HG03108 (cell line): ENCODE measurements around the gene GPR62.
A peak's percentile ranks its signal among the peaks of the same experiment; 100 is the strongest.

Experiments used
- ATAC-seq: cut with Tn5 transposase; IDR thresholded peaks from one replicate; pipeline ENCODE4 v1.9.1; 2021; ENCODE audit warnings: moderate library complexity; ENCODE audit not compliant: unreplicated experiment

Gene GPR62

DNA sequence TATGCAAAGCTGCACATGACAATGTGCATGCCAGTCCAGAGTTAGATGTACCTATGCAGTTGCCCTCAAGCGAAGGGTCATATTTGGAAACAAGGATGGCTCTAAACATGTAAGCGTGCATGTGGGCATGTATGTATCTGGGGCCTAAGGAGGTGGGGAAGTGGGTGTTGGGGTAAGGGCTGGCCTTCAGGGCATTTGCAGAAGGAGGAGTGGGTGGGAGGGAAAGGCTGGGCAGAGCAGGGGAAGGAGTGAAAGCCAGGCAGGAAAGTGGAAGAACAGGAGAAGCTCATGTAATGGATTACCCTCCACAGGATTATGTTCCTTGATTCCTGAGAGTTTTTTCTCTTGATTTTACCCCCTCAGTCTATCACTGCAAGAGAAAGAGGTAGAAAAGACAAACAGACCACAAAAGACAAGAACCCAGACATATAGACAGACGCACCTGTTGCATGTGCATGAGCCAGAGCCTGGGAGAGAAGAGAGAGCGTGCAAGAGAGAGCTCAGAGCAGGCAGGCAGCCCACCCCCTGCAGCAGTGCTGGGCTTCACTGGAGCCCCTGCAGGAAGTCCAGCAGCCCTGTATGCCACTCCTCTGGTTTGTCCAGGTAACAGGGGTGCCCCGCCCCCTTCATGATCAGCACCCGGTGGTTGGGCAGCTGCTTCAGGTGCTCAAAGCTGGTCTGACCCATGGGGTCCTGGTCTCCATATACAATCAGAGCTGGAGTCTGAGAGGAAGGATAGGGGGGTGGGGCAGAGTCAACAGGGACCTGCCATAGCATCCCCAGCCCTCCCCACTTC, 13.9 kb downstream of the GPR62 start:
- no peak for ATAC-seq

GRCh38 chr3:51969841-51970240, 14.7 kb downstream of the GPR62 start:
- no peak for ATAC-seq

DNA sequence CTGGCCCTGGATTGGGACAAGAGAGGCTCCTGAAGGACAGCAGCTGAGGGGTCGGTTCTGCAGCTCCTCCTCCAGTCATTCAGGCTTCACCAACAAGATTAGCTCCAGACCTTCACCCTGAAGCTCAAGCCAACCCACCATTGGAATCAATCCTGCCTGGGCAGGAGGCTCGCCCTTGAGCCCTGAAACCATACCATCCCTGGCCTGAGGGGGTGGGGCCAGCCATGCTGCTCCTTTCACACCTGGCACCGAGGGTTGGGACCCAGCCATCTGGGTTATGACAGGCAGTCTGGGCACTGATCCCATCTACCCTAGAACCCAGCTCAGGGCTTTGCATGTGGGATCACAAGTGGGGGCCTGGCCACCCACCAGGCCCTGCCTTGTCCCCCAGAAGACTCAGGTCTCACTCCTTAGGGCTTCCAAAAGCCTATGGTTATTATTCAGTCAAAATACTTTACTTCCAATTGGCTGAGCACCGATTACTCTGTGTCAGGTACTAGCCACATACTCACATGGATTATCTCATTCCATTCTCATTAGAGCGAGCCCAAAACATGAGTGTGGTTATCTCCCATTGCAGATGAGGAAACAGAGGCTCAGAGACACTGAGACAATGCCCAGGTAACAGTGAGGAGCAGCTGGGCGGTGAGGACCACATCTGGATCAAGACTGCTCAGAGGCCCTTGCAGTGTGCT, 15.6 kb downstream of the GPR62 start:
- ATAC-seq: no peak

GRCh38 chr3:51971350-51971749, 16.2 kb downstream of the GPR62 start:
- ATAC-seq: no peak

DNA sequence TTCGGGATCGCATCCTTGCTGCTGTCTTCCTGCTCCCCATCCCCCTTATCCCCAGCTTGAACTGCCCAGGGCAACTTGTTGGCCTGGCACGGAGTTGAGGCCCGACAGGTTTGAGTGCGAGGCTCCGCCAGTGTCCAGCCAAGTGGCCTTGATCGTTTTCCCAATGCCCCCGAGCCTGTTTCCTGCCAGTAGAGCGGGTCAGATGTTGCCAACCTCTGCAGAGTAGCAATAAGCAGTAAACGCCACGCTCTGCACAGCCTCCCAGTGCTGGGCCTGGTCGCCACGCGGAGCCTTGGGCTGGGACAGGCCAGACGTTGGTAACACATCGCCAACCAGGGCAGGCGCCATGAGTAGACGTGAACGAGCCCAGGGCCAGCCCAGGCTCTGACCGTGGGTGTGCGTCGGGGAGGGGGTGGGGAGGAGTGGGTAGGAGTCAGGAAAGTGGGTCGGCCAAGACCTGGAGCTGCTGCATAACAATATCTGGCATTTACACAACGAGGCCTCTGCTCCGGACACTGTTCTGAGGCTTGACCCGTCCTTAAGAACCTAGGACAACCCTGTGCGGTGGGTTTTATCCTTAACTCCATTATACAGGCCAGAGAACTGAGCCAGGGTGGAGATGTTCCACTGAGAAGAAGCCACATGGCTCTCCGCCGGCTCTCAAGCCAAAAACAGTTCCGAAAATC, 19.2 kb downstream of the GPR62 start:
- ATAC-seq: peak; percentile 5

DNA sequence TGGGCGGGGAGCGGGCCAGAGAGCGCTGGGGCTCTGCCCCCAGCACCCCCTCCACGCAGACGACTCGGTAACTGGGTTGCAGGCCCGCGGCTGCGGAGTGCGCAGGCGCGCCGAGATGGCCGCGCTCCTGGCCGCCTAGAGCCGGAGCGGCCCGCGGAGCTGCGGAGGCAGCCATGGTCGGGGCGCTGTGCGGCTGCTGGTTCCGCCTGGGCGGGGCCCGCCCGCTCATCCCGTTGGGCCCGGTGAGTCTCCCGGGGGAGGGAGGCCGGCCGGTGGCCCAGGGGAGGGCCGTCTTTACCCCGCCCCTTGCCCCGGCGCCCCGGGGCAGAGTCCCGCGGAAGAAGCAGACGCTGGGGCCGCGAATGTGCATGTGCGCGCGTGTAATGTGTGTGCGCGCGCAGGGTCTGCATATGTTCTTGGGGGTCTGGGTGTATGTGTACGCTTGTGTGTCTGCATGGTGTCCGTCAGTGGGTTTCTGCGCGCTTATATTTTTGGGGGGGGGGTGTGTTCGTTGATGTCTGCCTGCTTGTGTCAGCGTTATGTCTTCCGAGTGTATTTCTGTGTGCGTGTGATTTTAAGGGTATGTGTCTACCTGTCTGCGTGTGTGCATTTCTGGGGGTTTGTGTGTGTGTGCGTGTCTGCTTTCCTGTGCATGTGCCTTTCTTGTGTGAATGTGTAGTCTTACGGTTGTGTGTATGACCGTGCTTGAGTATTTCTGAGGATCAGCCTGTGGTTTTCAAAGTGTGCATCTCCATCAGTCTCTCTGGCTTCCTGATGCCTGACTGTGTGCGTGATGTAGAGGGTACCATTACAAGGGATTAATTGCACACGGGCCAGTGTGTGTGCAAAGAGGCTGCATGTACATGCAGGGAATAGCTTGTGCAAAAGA, 20.0 kb downstream of the GPR62 start, which contains the start of gene ABHD14A:
TSS of gene ABHD14A (plus strand) at position 102 of the 889 bp plus-strand sequence. CDS start at position 174, 72 bp downstream.
- peak; percentile 50 for ATAC-seq

DNA sequence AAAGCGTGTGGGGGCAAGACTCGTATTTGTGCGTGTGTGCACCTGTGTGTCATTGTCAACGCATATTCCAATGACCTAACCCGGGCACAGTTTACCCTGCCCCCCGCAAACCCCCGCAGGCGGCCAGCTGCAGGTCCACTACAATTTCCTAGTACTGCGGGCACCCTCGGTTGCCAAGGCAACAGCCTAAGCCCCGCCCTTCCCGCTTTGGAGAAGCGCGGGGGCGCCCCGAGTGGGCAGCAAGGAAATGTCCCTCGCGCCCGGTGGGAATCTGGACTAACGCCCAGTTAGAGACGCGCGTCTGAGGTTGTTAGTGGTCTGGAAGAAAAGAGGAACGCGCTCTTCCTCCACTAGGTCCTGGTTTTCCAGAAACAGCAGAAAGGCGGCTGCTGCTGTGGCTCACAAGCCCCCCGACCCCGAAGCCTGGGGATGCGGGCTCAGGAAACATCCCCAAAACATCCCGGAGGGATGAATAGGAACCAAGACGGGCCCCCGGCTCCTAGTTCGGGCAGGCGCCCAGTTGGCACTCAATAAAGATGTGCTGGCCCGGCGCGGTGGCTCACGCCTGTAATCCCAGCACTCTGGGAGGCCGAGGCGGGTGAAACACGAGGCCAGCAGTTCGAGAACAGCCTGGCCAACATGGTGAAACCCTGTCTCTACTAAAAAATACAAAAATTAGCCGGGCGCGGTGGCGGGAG, 20.8 kb downstream of the GPR62 start:
- ATAC-seq: no peak

- ATAC-seq: no peak
Measured at GRCh38 chr3:51977446-51978142, 22.4 kb downstream of the GPR62 start.

DNA sequence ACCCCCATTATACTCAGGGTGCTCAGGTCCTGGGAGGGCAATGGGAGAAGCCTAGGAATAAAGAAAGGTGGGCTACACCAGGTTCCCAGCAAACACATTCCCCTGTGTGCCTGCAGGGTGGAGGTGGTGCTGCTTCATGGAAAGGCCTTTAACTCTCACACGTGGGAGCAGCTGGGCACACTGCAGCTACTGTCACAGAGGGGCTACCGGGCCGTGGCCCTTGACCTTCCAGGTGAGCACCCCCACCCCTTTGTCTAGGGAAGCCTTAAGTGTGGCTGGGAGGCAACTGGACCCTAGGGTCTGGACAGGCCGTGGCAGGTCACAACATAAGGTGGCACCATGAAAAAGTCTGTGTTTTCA, 22.9 kb downstream of the GPR62 start:
- no peak for ATAC-seq

DNA sequence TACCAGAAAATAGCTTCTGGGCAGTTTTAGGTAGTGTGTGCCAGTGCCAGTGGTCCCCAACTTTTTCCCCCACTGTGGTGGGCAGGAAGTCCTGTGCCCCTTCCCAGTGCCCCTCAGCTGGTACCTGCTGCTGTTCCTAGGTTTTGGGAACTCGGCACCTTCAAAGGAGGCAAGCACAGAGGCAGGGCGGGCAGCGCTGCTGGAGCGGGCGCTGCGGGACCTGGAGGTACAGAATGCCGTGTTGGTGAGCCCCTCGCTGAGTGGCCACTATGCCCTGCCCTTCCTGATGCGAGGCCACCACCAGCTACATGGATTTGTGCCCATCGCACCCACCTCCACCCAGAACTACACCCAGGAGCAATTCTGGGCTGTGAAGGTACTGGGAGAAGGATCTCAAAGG, 25.1 kb downstream of the GPR62 start:
- ATAC-seq: no peak

DNA sequence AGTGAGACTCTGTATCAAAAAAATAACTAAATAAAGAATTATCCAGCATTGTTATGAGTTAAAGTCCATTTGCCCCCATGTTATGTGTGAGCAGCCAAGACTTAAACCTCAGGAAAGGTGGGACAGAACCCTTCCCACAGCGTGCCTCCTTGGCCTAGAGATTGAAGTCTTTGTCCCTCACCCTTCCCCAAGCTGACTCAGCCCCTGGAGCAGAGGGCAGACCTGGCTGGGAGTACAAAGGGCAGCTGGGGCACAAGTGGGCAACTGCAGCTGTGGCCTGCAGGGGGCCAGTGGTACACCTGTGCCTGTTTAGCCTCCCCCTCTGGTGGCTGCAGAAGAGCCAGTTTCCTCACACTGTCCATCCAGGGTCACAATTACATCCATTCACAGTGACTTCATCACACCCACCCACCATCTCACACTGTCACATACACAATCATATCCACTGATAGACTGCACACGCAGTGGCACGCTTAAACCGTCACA, 27.2 kb downstream of the GPR62 start:
- peak; percentile 39 for ATAC-seq

DNA sequence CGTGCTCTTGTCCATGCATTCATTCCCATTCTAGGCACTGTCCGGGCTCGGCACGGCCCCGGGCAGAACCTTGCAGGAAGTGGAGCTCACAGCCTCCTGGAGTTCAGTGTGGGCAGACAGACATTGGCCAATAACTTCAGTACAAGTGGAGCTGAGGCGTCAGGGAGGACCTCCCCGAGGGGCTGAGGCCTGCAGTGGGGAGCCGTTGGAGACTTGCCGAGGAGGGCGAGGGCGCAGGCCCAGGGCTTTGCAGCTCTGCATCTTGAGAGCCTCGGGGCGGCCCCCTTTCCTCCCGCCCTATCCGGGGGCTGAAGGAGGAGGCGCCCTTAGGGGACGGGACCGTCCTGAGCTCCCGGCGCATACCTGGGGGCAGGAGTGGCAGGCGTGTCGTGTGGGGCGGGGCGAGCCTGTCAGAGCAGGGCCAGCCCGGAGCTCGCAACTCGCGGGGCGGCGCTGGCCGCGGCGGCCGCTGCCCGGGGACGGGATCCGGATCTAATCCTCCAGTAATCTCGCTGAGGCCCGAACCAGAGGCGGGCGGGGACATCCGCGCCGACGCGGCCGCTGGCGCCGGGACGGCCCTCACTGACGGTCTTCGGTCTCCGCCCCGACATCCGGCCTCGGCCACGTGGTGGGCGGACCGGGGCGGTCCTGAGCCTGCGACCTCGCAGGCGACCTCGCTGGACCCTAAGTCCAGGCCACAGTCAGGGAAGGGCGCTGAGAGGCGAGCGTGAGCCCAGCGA, 27.8 kb downstream of the GPR62 start, which contains the start of gene ACY1:
TSS of gene ACY1 (plus strand) at position 698 of the 740 bp plus-strand sequence. CDS start 530 bp downstream, outside the sequence.
- peak; percentile 71 for ATAC-seq

DNA sequence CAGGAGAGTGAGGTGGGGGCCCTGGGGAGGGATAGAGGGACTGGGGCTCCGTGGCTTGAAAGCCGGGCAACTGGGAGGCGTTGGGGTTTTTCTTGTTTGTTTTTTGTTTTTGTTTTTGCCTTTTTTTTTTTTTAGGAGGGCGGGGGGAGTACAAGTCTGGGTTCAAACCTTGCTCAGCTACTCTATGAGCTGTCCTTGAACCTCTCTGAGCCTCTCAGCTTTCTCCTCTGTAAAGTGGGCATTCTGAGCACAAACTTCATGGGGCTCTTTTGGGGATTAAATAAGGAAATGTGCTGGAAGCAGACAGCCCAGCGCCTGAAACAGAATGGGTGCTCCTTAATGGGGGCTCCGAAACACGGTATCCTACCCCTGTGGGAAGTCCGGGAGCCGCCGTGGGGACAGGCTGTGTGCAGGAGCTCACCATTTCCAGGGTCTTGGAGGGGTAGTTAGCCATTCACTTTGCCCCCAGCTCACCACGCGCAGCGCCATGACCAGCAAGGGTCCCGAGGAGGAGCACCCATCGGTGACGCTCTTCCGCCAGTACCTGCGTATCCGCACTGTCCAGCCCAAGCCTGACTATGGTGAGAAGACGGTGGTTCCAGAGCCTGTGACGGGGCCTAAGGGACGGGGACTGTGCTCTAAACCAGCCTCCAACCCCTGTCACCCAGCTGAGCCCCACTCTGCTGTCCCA, 28.5 kb downstream of the GPR62 start:
- no peak for ATAC-seq

GRCh38 chr3:51984269-51984647, 29.1 kb downstream of the GPR62 start:
- ATAC-seq: no peak

GRCh38 chr3:51985063-51985462, 29.9 kb downstream of the GPR62 start:
- ATAC-seq: no peak

- ATAC-seq: no peak
Measured at GRCh38 chr3:51986010-51986947, 31.1 kb downstream of the GPR62 start.

DNA sequence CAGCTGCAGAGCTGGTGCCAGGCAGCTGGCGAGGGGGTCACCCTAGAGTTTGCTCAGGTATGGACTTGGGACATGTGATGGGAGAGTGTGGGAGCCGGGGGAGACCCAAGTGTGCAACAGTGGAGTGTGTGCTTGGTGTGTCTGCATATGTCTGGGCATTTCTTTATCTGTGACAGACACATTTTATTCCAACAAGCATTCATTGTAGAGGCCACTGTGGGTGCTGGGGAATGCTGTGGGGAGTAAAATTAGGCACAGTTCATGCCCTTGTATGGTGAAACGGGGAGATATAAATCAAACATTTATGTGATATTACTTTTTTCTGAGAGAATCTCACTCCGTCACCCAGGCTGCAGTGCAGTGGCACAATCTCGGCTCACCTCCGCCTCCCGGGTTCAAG, 32.4 kb downstream of the GPR62 start:
- no peak for ATAC-seq
